PC-3 (cell line): ENCODE data around the gene KRT8. TPM values are rescaled to one million over a fixed set of nuclear protein-coding genes. Genes with fewer than 3 reads are reported as not detected.
A peak's percentile ranks its signal among the peaks of the same experiment; 100 is the strongest.

Experiments
- ATAC-seq: fragments of 200-7000 bp; cut with Tn5 transposase; 2 replicates; pipeline ENCODE4 v1.9.1; 2020; ENCODE audit warnings: mild to moderate bottlenecking, moderate library complexity
- BruUV-seq: library from RNA; stranded (reverse); fragments of 400-500 nt; replicated peaks from 2 replicates; lab custom pipeline; 2021; lab: Mats Ljungman, UMichigan
- CTCF ChIA-PET: fragments of 300-600 bp; sonication (Branson Sonifier 250); formaldehyde crosslinking; loops from one replicate; lab custom pipeline; 2022; ENCODE audit warnings: antibody characterized with exemption; lab: Charles Lee
- POLR2A ChIA-PET: fragments of 300-600 bp; sonication (Branson Sonifier 250); formaldehyde crosslinking; loops from one replicate; lab custom pipeline; 2022; ENCODE audit warnings: antibody characterized with exemption; ENCODE audit not compliant: unreplicated experiment; lab: Charles Lee
- DNase-seq: peaks from one replicate; pipeline ENCODE4 v3.0.0-alpha.2; 2015
- H2AFZ ChIP-seq: fragments of 300-600 bp; sonication (generic); 2 replicates; pipeline ENCODE4 v1.6.0; 2016; ENCODE audit warnings: antibody characterized with exemption, low read length
- H3F3A ChIP-seq: fragments of 300-600 bp; sonication (generic); one replicate; pipeline ENCODE4 v1.6.0; 2017; ENCODE audit warnings: antibody characterized with exemption, low read length, control low read depth, mild to moderate bottlenecking; ENCODE audit not compliant: unreplicated experiment
- H3K27ac ChIP-seq: fragments of 300-600 bp; sonication (generic); 2 replicates; pipeline ENCODE4 v1.5.1; 2016; ENCODE audit warnings: mild to moderate bottlenecking, low read length
- H3K27me3 ChIP-seq: fragments of 300-600 bp; sonication (generic); 2 replicates; pipeline ENCODE4 v1.6.1; 2016; ENCODE audit warnings: low read length, mixed read lengths
- H3K36me3 ChIP-seq: fragments of 300-600 bp; sonication (generic); 2 replicates; pipeline ENCODE4 v1.6.1; 2016; ENCODE audit warnings: low read depth, mixed run types, low read length, mixed read lengths
- H3K4me1 ChIP-seq: fragments of 300-600 bp; sonication (generic); 2 replicates; pipeline ENCODE4 v1.5.1; 2016; ENCODE audit warnings: low read length; ENCODE audit not compliant: insufficient read depth
- H3K4me2 ChIP-seq: fragments of 300-600 bp; sonication (generic); 2 replicates; pipeline ENCODE4 v1.6.0; 2016; ENCODE audit warnings: low read length
- H3K4me3 ChIP-seq: fragments of 300-600 bp; sonication (generic); 2 replicates; pipeline ENCODE4 v1.5.1; 2016; ENCODE audit warnings: mild to moderate bottlenecking, low read length, mixed read lengths
- H3K79me2 ChIP-seq: fragments of 300-600 bp; sonication (generic); 2 replicates; pipeline ENCODE4 v1.6.1; 2017; ENCODE audit warnings: low read length, mixed read lengths
- H3K9ac ChIP-seq: fragments of 300-600 bp; sonication (generic); 2 replicates; pipeline ENCODE4 v1.6.0; 2016; ENCODE audit warnings: mild to moderate bottlenecking, low read length
- H3K9me2 ChIP-seq: fragments of 300-600 bp; sonication (generic); replicated peaks from 2 replicates; pipeline ENCODE4 v1.6.1; 2016; ENCODE audit warnings: mixed run types, low read length, mixed read lengths
- H3K9me3 ChIP-seq: fragments of 300-600 bp; sonication (generic); 2 replicates; pipeline ENCODE4 v1.6.1; 2016; ENCODE audit warnings: low read length, mixed read lengths
- H4K20me1 ChIP-seq: fragments of 300-600 bp; sonication (generic); 2 replicates; pipeline ENCODE4 v1.6.1; 2016; ENCODE audit warnings: low read length, mixed read lengths
- EZH2 ChIP-seq: fragments of 300-600 bp; sonication (generic); IDR thresholded peaks from one replicate; pipeline ENCODE4 v1.6.1; 2017; ENCODE audit warnings: antibody characterized with exemption, mild to moderate bottlenecking, low read length; ENCODE audit not compliant: unreplicated experiment
- EZH2phosphoT487 ChIP-seq: fragments of 300-600 bp; sonication (generic); IDR thresholded peaks from 2 replicates; pipeline ENCODE4 v1.6.1; 2018; ENCODE audit warnings: mild to moderate bottlenecking, antibody characterized with exemption, low read length, borderline replicate concordance
- intact Hi-C: fragments of 100-400 bp; cut with micrococcal nuclease; formaldehyde crosslinking; loops from 2 replicates; pipeline ENCODE4 v1.9.0; 2023
- total RNA-seq: library from RNA; depleted of rRNA; stranded (reverse); fragments of >200 nt; gene quantifications from 2 replicates; pipeline ENCODE4 v1.2.3, GENCODE V29; 2014
- TF ChIP-seq, protein P1 (sequence below): fragments of 300-600 bp; sonication (generic); conservative IDR thresholded peaks from 2 replicates; pipeline ENCODE4 v1.5.1; 2017; ENCODE audit warnings: antibody characterized with exemption, low read depth, mild to moderate bottlenecking, low read length

The KRT8 gene
- total RNA-seq, 1 experiment from 2014 or later = 719 TPM

DNA sequence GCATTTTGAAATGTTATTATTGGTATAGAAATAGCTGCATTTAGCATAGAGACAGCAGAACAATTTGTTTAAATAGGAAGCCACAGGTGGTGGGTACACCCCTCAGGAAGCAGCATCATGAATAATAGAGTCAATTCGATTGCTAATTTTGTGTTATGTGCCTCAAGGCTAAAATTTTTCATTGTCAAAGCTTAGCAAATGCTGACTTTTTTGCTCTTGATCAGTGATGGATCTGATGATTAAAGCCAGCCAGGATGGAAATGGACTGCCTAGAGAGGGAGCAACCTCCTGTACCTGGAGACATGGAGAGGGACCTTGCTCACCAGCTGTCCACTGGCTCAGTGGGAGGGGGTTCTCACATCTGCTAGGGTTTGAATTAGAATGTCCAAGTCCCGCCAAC is 4.5 kb upstream of the KRT8 start:
- Histone ChIP-seq H3K4me2 (0 out of 2 replicates have a peak overlapping the region, but pooled peaks have one; percentile 2), H3F3A (no peaks in the 10 kb centered on the region), H3K27ac (no peak overlapping the region), H3K9me3 (no peaks in the 10 kb centered on the region), H4K20me1 (peaks cover 3% of the 10 kb centered on the region; the same call in 1 of the 2 replicates), H3K9me2 (no peaks in the 10 kb centered on the region), H3K27me3 (no peaks in the 10 kb centered on the region), H3K79me2 (peaks cover 15% of the 10 kb centered on the region), H3K4me3 (no peak overlapping the region), H2AFZ (no peak overlapping the region), H3K4me1 (peaks cover 49% of the 10 kb centered on the region), H3K9ac (no peak overlapping the region), H3K36me3 (no peaks in the 10 kb centered on the region)
- intact Hi-C loops = no loop called here
- ATAC-seq = no peak
- POLR2A ChIA-PET = interaction anchor here (0.8 kb wide), 1 partner anchor 40 kb away, joined by 3 read pairs; the partner anchor contains the start of gene KRT18
- CTCF ChIA-PET = interaction anchor here (1.0 kb wide), 1 partner anchor 72 kb away, joined by 6 read pairs; no protein-coding TSS in a partner anchor
- peak; percentile 62 for DNase-seq
- TF ChIP-seq, protein P1, sequence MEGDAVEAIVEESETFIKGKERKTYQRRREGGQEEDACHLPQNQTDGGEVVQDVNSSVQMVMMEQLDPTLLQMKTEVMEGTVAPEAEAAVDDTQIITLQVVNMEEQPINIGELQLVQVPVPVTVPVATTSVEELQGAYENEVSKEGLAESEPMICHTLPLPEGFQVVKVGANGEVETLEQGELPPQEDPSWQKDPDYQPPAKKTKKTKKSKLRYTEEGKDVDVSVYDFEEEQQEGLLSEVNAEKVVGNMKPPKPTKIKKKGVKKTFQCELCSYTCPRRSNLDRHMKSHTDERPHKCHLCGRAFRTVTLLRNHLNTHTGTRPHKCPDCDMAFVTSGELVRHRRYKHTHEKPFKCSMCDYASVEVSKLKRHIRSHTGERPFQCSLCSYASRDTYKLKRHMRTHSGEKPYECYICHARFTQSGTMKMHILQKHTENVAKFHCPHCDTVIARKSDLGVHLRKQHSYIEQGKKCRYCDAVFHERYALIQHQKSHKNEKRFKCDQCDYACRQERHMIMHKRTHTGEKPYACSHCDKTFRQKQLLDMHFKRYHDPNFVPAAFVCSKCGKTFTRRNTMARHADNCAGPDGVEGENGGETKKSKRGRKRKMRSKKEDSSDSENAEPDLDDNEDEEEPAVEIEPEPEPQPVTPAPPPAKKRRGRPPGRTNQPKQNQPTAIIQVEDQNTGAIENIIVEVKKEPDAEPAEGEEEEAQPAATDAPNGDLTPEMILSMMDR = no peak
- TF ChIP-seq EZH2 (no peak), EZH2phosphoT487 (no peak)
- BruUV-seq = no TSS peak

DNA sequence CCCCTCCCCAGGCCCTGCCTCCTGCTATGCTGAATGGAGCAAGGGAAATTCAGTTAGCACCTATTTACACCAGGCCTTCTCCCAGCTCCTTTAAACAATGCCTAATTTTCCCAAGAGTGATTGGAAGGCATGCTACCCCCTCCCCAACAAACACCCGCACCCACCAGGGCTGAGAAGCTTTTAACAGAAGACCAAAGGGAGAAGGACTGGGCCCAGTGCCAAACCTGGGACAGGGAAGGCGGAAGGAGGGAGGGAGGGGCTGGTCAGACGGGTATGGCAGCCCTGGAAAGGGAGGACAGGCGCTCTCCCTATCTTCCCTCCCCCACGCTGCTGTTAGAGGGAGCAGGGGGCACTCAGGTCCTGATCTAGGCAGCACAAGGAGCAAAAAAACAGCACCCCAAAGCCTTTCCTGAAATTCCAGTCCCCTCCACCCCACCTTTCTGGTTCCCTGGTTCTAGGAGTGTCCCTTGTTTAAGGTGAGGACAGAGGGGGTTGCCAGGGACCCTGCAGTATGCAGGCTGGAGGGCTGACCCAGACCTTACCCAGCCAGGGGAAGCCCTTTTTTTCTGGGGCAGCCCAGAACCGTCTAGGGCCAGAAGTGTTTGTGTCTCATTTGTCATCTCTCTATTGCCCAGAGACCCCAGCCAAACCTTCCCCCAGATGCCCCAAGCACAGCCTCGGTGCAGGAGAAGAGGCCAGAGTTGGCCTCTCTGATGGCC is 2.4 kb upstream of the KRT8 start:
- Histone ChIP-seq H3K4me2 (peak overlapping the region; percentile 77), H3K79me2 (peaks cover 35% of the 10 kb centered on the region), H3K27ac (peak overlapping the region; percentile 66), H3K36me3 (peaks cover 4% of the 10 kb centered on the region; the same call in 1 of the 2 replicates), H3K4me3 (peak overlapping the region; percentile 37; the same call in 1 of the 2 replicates), H3K27me3 (no peaks in the 10 kb centered on the region), H3K9me3 (no peaks in the 10 kb centered on the region), H3K9me2 (no peaks in the 10 kb centered on the region), H3F3A (no peaks in the 10 kb centered on the region), H3K9ac (peak overlapping the region; percentile 44), H2AFZ (peak overlapping the region; percentile 53), H4K20me1 (peaks cover 21% of the 10 kb centered on the region), H3K4me1 (peaks cover 55% of the 10 kb centered on the region)
- BruUV-seq = no TSS peak
- ATAC-seq = peak; percentile 7; the same call in 1 of the 2 replicates
- CTCF ChIA-PET = no interaction called here
- TF ChIP-seq, protein P1 = no peak
- TF ChIP-seq EZH2 (no peak), EZH2phosphoT487 (no peak)
- peak; percentile 88 for DNase-seq
- POLR2A ChIA-PET = interaction anchor here (0.9 kb wide), 1 partner anchor 19 kb away, joined by 8 read pairs; no protein-coding TSS in a partner anchor
- intact Hi-C loops = no loop called here
